Measurements from ENCODE around the gene RYR2.

GRCh38 chr1:237763137-237763536 lies 721.2 kb downstream of the RYR2 start:
- TF ChIP-seq CTCF (conservative IDR thresholded peaks at IDR 0.05; ENCODE audit: low read length) (no peak), EZH2phosphoT487 (IDR thresholded peaks at IDR 0.05; ENCODE audit: borderline replicate concordance, low read depth, low read length) (no peak)
